ENCODE results near the gene NDUFS3.

Gene NDUFS3

GRCh38 chr11:47583844-47584243 is 5.0 kb downstream of the NDUFS3 start:
- no peak for TF ChIP-seq CTCF (IDR thresholded peaks at IDR 0.05)

GRCh38 chr11:47586098-47586855 is 7.4 kb downstream of the NDUFS3 start, which contains the start of gene FAM180B:
TSS of gene FAM180B (plus strand) at chr11:47586678. CDS start at chr11:47586769, 91 bp downstream.
- TF ChIP-seq CTCF (IDR thresholded peaks at IDR 0.05) = no peak

GRCh38 chr11:47587039-47587716 is 8.3 kb downstream of the NDUFS3 start:
- TF ChIP-seq CTCF (IDR thresholded peaks at IDR 0.05) = no peak

GRCh38 chr11:47587723-47588326 is 9.0 kb downstream of the NDUFS3 start:
- no peak for TF ChIP-seq CTCF (IDR thresholded peaks at IDR 0.05)

GRCh38 chr11:47589118-47589517 is 10.2 kb downstream of the NDUFS3 start:
- no peak for TF ChIP-seq CTCF (IDR thresholded peaks at IDR 0.05)

- no peak for TF ChIP-seq CTCF (IDR thresholded peaks at IDR 0.05)
These were observed 10.7 kb downstream of the NDUFS3 start for GRCh38 chr11:47589584-47589976.

GRCh38 chr11:47589977-47590861 is 11.3 kb downstream of the NDUFS3 start:
- no peak for TF ChIP-seq CTCF (IDR thresholded peaks at IDR 0.05)

All from LNCAP (cell line).